Glomerular visceral epithelial cell (primary cell): ENCODE measurements around the gene QRICH2.
A peak's percentile ranks its signal among the peaks of the same experiment; 100 is the strongest.
"Not testable (repeated sequence)": the region's sequence is repeated elsewhere in the genome, so short reads cannot be mapped to it uniquely, and the experiment has no call there.

Source experiments
- DNase-seq: peaks from one replicate; pipeline ENCODE4 v3.0.0-alpha.2; 2016; ENCODE audit errors: extremely low spot score

The QRICH2 gene

GRCh38 chr17:76326306-76326705 lies 18.2 kb upstream of the QRICH2 start:
- DNase-seq, result no peak

GRCh38 chr17:76318586-76318985 lies 10.5 kb upstream of the QRICH2 start:
- no peak for DNase-seq

GRCh38 chr17:76317535-76317934 lies 9.5 kb upstream of the QRICH2 start:
- no peak for DNase-seq

- DNase-seq, result no peak
Measured at GRCh38 chr17:76314392-76315227, 6.5 kb upstream of the QRICH2 start.

- DNase-seq, result no peak
Measured at GRCh38 chr17:76312735-76313134, 4.7 kb upstream of the QRICH2 start.

GRCh38 chr17:76309461-76309860 lies 1.4 kb upstream of the QRICH2 start:
- peak; percentile 24 for DNase-seq

GRCh38 chr17:76307299-76307965 lies 644 bp downstream of the QRICH2 start:
- DNase-seq, result no peak

- DNase-seq, result not testable (repeated sequence)
Measured at GRCh38 chr17:76305135-76305454, 3.0 kb downstream of the QRICH2 start.

- no peak for DNase-seq
Measured at GRCh38 chr17:76304226-76305134, 3.6 kb downstream of the QRICH2 start.

- DNase-seq, result no peak
Measured at GRCh38 chr17:76297436-76297835, 10.6 kb downstream of the QRICH2 start.

GRCh38 chr17:76296889-76297288 lies 11.2 kb downstream of the QRICH2 start:
- no peak for DNase-seq

- DNase-seq, result no peak
Measured at GRCh38 chr17:76296186-76296585, 11.9 kb downstream of the QRICH2 start.

GRCh38 chr17:76293106-76293505 lies 15.0 kb downstream of the QRICH2 start:
- no peak for DNase-seq

GRCh38 chr17:76292567-76292966 lies 15.5 kb downstream of the QRICH2 start:
- DNase-seq, result no peak

- DNase-seq, result no peak
Measured at GRCh38 chr17:76281573-76282371, 26.3 kb downstream of the QRICH2 start.

- DNase-seq, result no peak
Measured at GRCh38 chr17:76280650-76281049, 27.4 kb downstream of the QRICH2 start.

- no peak for DNase-seq
Measured at GRCh38 chr17:76279742-76280287, 28.3 kb downstream of the QRICH2 start.

GRCh38 chr17:76278952-76279741 lies 28.9 kb downstream of the QRICH2 start:
- peak; percentile 83 for DNase-seq

GRCh38 chr17:76278268-76278908 lies 29.7 kb downstream of the QRICH2 start:
- DNase-seq, result no peak
